ENCODE measurements around the gene FHL3. TPM values are rescaled to one million over a fixed set of nuclear protein-coding genes. Genes with fewer than 3 reads are reported as not detected.

Gene FHL3
- total and polyA plus RNA-seq, 4 donors, result 1.7 to 4.2 (median 2.8) TPM

DNA sequence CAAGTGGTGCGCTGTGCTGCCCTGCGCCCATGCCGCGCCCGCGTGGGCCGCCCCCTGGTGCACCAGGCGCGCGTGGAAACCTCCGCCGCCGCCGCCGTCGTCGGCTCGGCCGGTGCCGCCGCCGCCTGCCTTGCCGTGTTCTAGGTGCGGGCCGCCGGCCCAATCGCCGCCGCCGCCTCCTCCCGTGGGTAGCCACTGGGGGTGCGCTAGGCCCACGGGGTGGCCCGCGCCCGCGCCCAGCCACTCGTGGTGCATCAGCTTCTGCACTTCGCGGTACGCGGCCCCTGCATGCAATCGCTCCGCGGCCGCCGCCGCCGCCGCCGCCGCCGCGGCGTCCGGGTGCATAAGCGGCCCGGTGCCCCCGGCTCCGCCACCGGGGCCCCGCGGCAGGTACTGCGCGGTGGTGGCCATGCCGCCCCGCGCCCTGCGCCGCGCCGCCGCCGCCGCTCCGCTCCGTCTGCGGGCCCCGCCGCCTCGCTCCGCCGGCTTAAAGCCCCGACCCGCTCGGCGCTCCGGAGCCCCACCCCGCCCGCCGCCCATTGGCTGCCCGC, 41.1 kb upstream of the FHL3 start, which contains the start of gene POU3F1:
POU3F1 (minus strand) TSS at position 461 of the 551 bp plus-strand sequence; CDS start at position 411, 50 bp downstream.
- Histone ChIP-seq H3K9me3 (ENCODE audit: control insufficient read depth in 4 of 4, low read length in 3 of 4) (no peaks in the 10 kb centered on the region), H3K36me3 (ENCODE audit: control insufficient read depth in 4 of 4, insufficient read depth in 3 of 4, low read depth in 1 of 4, low read length in 3 of 4) (no peaks in the 10 kb centered on the region), H3K27ac (ENCODE audit: low read depth in 1 of 2, low read length in 2 of 2) (no peak within 1 kb of the TSS), H3K4me3 (ENCODE audit: low read depth in 1 of 3, low read length in 3 of 3) (peak within 1 kb of the TSS; percentile 28 to 65 (median 57)), H3K27me3 (ENCODE audit: control insufficient read depth in 4 of 4, insufficient read depth in 4 of 4, low read length in 3 of 4) (peaks cover 0 to 8% (median 4%) of the 10 kb centered on the region in 4 donors), H3K9ac (ENCODE audit: low read depth in 1 of 2, low read length in 2 of 2) (no peak within 1 kb of the TSS), H3K4me1 (ENCODE audit: control insufficient read depth in 4 of 4, insufficient read depth in 4 of 4, low read length in 3 of 4) (peaks cover 12 to 38% (median 17%) of the 10 kb centered on the region in 4 donors)
- WGBS, result 4% methylated on average over 92 of the region's 92 CpGs
- TF ChIP-seq NR2F2 (IDR thresholded peaks at IDR 0.05) (no peak), HNF4G (IDR thresholded peaks at IDR 0.05) (no peak), ZBTB33 (IDR thresholded peaks at IDR 0.05) (no peak), RAD21 (IDR thresholded peaks at IDR 0.05) (no peak), MAX (IDR thresholded peaks at IDR 0.05) (no peak), HNF4A (conservative IDR thresholded peaks at IDR 0.05) (no peak), SP1 (IDR thresholded peaks at IDR 0.05) (no peak), TAF1 (conservative IDR thresholded peaks at IDR 0.05) (no peak), FOXA1 (IDR thresholded peaks at IDR 0.05) (no peak), EGR1 (IDR thresholded peaks at IDR 0.05; ENCODE audit: low read depth in 2 of 2) (no peak), ATF3 (IDR thresholded peaks at IDR 0.05) (no peak), GABPA (IDR thresholded peaks at IDR 0.05 in 1 of 2, conservative IDR thresholded peaks at IDR 0.05 in 1 of 2) (no peak), REST (IDR thresholded peaks at IDR 0.05) (no peak), JUND (IDR thresholded peaks at IDR 0.05) (no peak)
- TF ChIP-seq, protein P1, sequence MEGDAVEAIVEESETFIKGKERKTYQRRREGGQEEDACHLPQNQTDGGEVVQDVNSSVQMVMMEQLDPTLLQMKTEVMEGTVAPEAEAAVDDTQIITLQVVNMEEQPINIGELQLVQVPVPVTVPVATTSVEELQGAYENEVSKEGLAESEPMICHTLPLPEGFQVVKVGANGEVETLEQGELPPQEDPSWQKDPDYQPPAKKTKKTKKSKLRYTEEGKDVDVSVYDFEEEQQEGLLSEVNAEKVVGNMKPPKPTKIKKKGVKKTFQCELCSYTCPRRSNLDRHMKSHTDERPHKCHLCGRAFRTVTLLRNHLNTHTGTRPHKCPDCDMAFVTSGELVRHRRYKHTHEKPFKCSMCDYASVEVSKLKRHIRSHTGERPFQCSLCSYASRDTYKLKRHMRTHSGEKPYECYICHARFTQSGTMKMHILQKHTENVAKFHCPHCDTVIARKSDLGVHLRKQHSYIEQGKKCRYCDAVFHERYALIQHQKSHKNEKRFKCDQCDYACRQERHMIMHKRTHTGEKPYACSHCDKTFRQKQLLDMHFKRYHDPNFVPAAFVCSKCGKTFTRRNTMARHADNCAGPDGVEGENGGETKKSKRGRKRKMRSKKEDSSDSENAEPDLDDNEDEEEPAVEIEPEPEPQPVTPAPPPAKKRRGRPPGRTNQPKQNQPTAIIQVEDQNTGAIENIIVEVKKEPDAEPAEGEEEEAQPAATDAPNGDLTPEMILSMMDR (IDR thresholded peaks at IDR 0.05; ENCODE audit: low read depth, low read length, missing input control), result no peak
- DNase-seq (ENCODE audit: low spot score), result no peak
